GM18511 (cell line): ENCODE measurements around the gene KIF2C.
"Not testable (repeated sequence)": the region's sequence is repeated elsewhere in the genome, so short reads cannot be mapped to it uniquely, and the experiment has no call there.

Source experiments
- ATAC-seq: cut with Tn5 transposase; IDR thresholded peaks from one replicate; pipeline ENCODE4 v1.9.1; 2021; ENCODE audit warnings: mild to moderate bottlenecking, moderate library complexity; ENCODE audit not compliant: unreplicated experiment

Gene KIF2C

GRCh38 chr1:44718091-44718490 is 21.5 kb upstream of the KIF2C start:
- ATAC-seq: no peak

GRCh38 chr1:44719318-44719717 is 20.3 kb upstream of the KIF2C start:
- no peak for ATAC-seq

GRCh38 chr1:44720281-44720680 is 19.4 kb upstream of the KIF2C start:
- ATAC-seq: no peak

DNA sequence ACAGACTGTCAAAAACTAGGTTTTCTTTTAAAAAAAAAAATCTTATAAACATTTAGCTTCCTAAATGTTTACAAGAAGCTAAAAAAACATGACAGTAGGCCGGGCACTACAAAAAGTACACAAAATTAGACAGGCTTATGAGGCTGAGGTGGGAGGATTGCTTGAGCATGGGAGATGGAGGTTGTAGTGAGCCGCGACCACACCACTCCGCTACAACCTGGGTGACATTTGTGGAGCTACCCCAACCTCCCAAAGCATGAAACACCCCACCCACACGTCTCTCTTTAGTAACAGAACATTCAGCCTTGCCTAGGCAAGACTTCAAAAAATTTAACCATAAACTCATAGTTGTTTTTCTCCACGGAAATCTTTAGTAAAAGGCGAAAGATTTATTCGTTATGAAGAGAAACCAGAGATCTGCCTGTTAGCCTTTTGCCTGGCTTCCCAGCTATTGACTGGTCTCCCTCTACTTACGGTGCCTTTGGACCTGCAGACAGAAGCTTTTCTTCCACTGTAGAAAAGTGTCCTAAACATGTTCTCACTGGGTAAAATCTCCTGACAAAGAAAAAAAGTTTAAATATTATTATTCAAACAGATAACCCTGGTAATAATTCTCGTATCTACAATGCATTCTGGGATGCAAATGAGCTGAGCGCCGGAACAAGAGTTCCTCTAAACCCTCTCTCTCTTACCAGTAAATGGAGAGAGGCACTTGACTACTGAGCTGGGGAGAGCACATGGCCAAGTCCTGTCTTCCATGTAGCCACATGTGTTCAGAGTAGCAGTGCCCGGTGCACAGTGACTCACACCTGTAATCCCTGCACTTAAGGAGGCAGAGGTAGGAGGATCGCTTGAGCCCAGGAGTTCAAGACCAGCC is 17.9 kb upstream of the KIF2C start:
- peak; percentile 74 for ATAC-seq

DNA sequence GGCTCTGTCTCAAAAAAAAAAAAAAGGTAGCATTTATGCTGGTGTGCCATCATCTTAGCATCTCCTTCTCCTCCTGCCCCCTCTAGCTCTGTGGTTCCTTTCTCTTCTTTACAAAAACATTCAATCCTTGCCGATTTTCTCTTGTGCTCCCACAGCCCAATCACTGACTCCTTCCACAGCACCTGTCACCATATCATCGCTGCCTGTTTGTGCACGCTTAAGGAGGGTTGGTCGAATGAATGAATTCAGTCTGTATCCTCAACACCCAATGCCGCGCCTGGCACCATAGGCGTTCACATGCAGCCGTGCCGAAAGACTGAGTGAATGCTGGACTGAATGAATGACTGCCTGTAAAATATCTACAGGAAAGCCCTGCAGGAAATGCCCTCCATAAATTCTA is 16.6 kb upstream of the KIF2C start:
- no peak for ATAC-seq

DNA sequence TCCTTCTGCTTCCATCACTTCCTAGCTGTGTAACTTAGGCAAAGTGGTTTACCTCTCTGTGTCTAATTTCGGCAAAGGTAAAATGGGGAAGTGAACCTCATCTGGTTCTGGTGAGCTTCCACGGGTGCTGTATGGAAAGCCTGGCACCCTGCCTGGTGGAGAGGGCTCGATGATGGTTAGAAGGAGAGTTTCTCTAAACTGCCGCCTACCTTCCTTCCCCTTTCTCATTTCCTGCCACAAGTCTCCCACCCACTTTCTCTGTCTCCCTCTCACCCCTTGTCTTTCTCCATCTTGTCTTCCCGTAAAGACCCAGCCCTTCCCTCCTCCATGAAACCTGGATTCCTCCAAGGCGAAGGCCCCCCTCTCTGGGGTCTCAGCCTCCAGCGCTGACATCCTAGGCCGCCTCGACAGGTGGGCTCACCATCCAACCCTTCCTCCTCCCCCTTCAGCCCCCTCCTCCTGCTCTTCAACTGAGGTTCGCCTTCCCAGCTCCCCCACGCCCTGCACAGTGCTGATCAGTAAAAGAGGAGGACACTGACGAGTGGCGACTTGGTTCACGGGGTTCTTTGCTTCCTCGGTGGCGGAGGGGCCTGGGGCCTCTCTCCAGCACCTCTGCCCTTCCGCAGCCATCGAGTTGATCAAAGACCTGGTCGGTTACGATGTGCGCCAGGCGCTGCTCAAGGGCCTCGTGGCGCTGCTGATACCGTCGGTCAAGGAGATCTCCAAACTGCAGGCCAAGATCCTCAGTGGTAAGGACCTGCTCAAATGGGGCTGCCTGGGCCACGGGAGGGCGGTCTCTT is 15.9 kb upstream of the KIF2C start:
- ATAC-seq: no peak

- ATAC-seq: no peak
Observed at GRCh38 chr1:44724296-44724954, 15.2 kb upstream of the KIF2C start.

- ATAC-seq: no peak
Observed at GRCh38 chr1:44724955-44725698, 14.5 kb upstream of the KIF2C start.

DNA sequence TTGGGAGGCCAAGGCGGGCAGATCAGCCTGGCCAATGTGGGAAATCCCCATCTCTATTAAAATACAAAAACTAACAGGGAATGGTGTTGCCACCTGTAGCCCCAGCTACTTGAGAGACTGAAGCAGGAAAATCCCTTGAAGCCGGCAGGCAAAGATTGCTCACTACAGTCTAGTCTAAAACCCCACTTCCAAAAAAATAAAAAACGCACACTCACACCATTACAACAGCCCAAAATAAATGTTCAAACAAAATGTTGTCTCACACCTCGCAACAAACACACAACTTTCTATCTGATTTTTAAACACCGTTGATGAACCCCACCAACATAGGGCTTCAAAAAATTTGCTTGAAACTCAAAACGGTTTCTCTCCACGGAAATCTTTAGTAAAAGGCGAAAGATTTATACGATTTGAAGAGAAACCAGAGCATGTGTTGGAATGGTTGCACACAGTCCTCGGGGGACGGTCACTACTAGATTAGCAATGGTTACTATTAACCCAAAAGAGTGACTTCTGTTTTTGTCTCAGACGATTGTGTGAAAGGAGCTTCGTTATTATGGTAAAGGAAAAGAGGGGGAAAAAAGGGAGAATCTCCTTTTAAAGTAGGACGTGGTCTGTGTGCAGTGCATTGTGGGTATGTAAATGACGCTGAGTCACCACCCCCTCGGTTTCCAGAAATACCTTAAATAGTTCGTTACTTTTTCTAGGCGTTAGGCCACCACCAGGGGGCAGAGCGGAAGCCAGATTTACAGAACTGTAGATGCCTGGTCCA is 8.7 kb upstream of the KIF2C start, which contains the start of gene RNU5D-1:
TSS of gene RNU5D-1 (minus strand) at position 430 of the 772 bp plus-strand sequence.
- peak; percentile 65 for ATAC-seq

- no peak for ATAC-seq
Observed at GRCh38 chr1:44733365-44733764, 6.3 kb upstream of the KIF2C start.

DNA sequence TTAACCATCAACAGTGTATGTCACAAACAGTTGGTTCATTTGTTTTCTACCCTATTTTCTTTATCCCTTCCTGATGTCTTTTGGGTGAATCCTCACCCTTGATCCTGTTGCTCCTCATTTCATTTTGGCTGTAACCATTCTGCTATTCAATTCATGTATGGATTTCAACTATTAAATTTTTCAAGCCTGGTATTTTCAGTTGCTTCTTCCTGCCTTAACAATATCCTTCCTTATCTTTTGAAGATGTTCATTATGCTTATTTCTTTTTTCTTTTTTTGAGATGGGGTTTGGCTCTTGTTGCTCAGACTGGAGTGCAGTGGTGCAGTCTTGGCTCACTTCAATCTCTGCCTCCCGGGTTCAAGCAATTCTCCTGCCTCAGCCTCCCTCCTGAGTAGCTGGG is 5.9 kb upstream of the KIF2C start:
- no peak for ATAC-seq

DNA sequence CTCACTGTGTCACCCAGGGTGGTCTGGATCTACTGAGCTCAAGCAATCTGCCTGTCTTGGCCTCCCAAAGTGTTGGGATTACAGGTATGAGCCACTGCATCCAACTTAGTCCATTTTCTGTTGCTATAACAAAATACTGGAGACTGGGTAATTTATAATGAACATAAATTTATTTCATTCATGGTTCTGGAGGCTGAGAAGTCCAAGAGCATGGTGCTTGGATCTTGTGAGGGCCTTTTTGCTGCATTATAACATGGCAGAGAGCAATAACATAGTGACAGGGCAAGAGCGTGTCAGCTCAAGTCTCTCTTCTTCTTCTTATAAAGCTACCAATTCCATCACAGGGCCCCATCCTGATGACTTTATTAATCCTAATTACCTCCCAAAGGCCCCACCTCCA is 3.6 kb upstream of the KIF2C start:
- no peak for ATAC-seq

DNA sequence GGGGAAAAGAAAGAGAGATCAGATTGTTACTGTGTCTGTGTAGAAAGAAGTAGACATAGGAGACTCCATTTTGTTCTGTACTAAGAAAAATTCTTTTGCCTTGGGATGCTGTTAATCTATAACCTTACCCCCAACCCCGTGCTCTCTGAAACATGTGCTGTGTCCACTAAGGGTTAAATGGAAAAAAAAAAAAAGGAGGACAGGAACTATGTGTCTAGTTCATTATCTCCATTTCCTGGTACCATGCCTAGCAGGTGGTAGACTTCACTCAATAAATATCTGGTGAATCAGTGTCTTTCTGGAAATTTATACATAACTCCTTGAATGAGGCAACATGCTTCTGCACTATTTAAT is 707 bp upstream of the KIF2C start:
- not testable (repeated sequence) for ATAC-seq

GRCh38 chr1:44740179-44740617 is 561 bp downstream of the KIF2C start:
- no peak for ATAC-seq

DNA sequence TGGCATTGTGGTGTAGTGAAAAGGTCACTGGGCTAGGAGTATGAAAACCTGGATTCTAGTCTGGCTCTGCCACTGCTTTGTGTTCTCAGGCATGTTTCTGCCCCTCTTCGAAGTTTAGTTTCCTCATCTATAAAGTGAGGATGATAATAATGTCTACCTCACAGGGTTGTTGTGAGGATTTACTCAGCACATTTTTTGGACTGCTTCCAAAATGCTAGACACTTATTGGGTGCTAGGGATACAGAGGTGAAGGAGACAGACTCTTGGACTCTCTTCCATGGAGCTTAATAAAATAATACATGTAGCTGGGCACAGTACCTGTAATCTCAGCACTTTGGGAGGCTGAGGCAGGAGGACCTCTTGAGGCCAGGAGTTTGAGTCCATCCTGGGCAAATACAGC is 3.6 kb downstream of the KIF2C start:
- no peak for ATAC-seq

- ATAC-seq: no peak
Observed at GRCh38 chr1:44747878-44748277, 8.2 kb downstream of the KIF2C start.

DNA sequence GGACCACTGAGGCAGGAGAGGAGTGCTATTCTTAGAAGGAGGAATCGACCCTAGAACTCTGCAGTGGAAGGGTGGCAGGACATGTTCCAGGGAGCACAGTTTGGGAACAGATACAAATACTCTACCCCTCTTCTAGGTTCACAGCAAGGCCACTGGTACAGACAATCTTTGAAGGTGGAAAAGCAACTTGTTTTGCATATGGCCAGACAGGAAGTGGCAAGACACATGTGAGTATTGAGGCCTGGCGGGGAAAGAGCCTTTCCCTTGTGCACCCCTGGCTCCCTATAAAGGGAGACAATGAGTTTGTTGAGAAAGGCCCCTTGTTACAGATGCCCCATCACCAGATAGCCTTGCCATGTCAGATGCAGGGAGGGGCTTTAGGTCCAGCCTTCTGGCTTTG is 17.8 kb downstream of the KIF2C start:
- ATAC-seq: no peak

DNA sequence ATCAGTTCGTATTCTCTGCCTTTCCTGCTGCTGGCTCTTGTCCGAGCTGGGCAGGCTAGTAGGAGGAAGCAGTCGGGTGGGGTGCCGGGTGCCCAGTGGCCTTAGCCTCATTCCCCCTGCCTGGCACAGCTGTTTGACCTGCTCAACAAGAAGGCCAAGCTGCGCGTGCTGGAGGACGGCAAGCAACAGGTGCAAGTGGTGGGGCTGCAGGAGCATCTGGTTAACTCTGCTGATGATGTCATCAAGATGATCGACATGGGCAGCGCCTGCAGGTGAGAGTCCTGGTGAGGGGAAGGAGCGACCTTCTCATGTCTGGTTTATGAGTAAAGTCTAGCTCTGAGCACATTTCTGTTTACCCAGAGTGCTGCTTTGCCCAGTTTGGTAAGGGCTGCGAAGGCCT is 19.4 kb downstream of the KIF2C start:
- no peak for ATAC-seq

DNA sequence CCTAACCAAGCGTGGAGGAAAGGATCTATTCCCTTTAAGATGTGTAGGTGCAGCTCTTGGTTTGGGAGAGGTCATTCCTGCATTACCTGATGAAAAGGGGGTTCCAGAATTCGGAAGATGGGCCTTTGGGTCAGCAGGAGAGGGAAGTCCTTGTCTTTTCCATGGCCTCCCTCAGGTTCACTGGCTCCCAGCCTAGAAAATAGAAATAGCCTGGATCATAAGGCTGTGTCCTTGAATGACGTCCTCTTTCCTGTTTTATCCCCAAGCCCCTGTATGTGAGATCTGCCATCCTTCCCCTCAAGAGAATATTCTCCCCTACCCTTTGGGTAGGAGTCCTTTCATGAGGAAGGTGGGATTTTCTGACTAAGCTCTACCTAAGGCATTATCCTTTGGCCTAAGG is 21.2 kb downstream of the KIF2C start:
- no peak for ATAC-seq

- not testable (repeated sequence) for ATAC-seq
Observed at GRCh38 chr1:44766421-44766820, 26.8 kb downstream of the KIF2C start.
